Right renal cortex interstitium (tissue), 3 donors: ENCODE data around the gene MSH3. TPM values are rescaled to one million over a fixed set of nuclear protein-coding genes. Genes with fewer than 3 reads are reported as not detected.
"Not testable (repeated sequence)": the region's sequence is repeated elsewhere in the genome, so short reads cannot be mapped to it uniquely, and the experiment has no call there.

Experiments
- DNase-seq, 3 donors: peaks; one replicate each; pipeline ENCODE4 v3.0.0-alpha.2; 2013; ENCODE audit warnings: low read depth in 3 of 3, low spot score in 2 of 3
- polyA plus RNA-seq, 3 donors: library from polyadenylated mRNA; unstranded; fragments of 120-200 nt; gene quantifications; one replicate each; pipeline ENCODE4 v1.2.1, GENCODE V29; 2013; ENCODE audit not compliant: insufficient read length in 3 of 3

MSH3 gene
- polyA plus RNA-seq, 3 donors, result 20.6 to 26.3 (median 21.4) TPM

DNA sequence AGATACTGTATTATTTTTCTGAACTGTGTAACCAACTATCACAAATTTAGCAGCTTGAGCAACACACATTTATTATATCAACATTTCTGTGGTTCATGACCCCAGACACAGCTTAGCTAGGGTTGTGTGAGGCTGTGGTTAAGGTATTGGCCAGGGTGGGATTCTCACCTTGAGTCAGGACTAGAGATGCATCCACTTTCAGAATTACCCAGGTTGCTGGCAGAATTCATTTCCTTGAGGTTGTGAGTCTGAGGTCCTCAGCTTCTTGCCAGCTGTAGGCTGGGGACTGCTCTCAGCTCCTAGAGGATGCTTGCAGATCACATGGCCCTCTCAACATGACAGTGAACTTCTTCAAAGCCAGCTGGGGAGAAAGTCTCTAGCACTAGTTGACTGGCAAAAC is 183.2 kb downstream of the MSH3 start:
- no peak for DNase-seq

DNA sequence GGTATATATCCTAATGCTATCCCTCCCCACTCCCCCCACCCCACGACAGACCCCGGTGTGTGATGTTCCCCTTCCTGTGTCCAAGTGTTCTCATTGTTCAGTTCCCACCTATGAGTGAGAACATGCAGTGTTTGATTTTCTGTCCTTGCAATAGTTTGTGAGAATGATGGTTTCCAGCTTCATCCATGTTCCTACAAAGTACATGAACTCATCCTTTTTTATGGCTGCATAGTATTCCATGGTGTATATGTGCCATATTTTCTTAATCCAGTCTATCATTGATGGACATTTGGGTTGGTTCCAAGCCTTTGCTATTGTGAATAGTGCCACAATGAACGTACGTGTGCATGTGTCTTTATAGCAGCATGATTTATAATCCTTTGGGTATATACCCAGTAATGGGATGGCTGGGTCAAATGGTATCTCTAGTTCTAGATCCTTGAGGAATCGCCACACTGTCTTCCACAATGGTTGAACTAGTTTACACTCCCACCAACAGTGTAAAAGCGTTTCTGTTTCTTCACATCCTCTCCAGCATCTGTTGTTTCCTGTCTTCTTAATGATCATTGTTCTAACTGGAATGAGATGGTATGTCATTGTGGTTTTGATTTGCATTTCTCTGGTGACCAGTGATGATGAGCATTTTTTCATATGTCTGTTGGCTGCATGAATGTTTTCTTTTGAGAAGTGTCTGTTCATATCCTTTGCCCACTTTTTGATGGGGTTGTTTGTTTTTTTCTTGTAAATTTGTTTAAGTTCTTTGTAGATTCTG is 186.8 kb downstream of the MSH3 start:
- not testable (repeated sequence) for DNase-seq

DNA sequence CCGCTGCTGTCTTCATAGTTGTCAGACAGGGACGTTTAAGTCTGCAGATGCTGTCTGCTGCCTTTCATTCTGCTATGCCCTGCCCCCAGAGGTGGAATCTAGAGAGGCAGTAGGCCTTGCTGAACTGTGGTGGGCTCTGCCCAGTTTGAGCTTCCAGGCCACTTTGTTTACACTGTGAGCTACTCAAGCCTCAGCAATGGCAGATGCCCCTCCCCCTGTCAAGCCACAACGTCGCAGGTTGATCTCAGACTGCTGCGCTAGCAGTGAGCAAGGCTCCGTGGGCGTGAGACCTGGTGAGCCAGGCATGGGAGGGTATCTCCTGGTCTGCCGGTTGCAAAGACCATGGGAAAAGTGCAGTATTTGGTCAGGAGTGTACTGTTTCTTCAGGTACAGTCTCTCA is 192.0 kb downstream of the MSH3 start:
- not testable (repeated sequence) for DNase-seq

DNA sequence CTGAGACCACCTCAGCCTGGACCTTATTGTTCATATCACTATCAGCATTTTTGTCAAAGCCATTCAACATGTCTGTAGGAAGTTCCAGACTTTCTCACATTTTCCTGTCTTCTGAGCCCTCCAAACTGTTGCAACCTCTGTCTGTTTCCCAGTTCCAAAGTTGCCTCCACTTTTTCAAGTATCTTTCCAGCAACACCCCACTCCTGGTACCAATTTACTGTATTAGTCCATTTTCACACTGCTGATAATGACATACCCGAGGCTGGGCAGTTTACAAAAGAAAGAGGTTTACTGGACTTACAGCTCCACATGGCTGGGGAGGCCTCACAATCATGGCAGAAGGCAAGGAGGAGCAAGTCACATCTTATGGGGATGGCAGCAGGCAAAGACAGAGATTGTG is 195.7 kb downstream of the MSH3 start:
- DNase-seq, result not testable (repeated sequence)

DNA sequence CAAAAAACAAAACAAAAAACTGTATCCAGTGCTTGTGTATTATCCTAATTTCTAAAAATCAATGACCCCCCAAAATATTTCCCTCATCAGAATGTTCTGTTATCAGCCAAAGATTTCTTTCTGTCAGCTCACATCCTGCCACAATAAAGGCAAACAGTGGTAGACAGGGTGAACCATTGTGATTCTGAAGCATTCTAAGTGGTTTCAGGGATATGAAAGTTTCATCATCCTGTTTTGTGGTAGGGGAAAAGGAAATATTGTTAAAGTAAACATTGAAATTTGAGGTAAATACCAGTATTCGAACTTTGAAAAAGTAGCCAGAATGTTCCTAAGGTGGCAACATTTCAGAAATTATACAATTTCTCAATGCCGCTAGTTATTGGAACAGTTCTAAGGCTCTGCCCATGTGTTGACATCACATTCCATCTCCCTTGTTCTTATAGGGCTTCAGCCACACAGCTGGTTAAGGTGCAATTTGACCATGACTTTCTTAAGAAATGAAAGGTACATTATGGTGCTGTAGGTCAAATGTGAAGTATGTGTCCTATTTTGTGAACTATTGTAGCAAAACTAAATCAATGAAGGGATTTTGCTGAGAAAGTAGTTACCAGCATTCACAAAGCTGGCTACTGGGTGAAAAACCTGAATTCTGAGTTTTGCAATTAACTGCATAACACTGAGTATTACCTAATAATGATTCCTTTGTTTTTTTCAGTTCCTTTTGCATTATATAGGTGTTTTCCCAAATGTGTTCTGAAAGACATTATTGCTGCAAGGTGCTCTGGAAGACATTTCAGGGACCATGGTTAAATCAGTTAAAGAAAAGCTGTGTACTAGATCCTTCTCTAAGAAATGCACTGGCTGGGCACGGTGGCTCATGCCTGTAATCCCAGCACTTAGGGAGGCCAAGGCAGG is 198.1 kb downstream of the MSH3 start:
- DNase-seq, result no peak

DNA sequence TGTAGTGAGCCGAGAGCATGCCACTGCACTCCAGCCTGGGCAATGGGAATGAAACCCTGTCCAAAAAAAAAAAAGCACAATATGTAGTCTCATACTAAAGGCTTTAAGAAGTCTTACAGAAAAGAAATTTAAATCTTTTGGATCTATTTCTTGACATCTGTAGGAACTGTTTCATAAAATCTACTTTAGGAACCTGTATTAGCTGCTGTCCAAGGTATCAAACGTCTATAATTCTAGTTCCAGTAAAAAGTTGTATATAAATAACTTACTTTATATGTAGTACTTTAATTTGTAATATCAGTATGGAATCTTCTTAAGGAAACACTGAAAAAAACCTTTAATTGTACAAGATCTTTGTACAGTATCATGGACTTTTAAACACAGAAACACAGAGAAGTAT is 199.0 kb downstream of the MSH3 start:
- DNase-seq, result no peak

DNA sequence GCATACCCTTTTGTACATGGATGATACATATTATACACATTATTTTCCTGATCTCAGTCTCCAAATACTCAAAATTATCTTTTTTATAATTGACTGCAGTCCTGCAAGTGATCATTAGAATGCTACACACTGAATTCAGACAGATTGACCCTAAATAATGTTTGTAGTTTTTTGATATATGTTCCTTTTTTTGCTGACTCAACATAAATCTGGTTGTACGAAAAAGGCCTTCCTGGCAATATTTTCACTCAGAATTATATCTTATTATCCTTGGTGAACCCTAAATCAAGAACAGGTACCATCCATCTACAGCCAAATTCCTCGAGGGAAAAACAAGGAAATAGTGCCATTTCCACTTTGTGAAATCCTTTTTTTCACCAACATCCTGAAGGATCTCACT is 200.1 kb downstream of the MSH3 start:
- no peak for DNase-seq

DNA sequence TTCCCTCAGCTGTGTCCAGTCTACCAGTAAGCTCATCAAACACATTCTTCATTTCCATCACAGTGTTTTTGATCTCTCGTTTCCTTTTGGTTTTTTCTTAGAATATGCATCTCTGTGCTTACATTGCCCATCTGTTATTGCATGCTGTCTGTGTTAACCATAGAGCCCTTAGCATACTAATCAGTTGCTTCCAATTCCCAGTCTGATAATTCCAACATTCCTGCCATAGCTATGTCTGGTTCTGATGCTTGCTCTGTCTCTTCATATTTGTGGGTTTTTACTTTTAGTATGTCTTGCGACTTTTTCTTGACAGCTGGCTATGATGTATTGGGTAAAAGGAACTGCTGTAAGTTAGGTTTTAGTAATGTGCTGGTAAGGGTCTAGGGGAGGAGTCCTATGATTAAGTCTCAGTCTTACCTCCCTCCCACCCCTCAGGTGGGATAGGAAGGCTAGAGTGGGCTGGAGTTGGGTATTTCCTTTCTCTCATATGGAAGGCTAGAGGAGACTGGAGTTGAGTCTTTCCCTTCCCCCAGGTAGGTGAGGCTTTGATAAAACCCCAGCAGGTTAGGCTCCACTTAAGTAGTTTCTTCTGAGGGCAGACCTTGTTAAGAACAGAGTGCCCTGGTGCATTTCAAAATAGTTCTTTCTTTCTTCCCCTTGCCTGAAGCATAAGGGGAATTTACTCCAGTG is 206.6 kb downstream of the MSH3 start:
- DNase-seq, result no peak

DNA sequence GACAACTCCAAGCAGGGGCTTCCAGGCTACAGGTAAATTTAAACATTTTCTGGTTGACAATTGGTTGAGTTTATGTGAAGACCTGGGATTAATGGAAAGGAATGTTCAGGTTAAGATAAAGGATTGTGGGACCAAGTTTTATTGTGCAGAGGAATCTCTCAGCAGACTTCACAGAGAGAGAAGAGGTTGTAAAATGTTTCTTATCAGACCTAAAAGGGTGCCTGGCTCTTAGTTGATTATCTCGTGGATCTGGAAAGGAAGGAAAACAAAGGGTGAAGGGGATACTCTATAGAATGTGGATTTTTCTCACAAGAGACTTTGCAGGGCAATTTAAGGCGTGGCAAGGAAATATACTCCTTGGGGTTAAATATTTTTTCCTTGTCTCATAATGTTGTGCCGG is 209.3 kb downstream of the MSH3 start:
- no peak for DNase-seq

DNA sequence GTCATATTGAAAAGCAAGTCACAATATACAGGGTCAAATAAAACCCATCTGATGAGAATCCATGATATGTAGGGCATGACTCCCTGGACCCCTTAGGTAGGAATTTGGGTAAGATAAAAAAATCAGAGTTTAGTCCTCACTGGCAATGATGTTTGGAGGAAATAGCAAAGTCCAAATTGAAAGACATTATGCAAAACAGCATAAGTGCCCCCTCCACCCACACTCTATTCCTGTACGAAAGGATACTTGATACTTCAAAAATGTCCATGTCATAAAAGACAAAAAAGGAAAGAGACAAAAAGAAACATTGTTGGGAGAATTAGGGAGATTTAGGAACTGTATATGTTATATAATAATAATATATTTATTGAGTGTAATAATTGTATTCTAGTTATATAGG is 209.7 kb downstream of the MSH3 start:
- no peak for DNase-seq

DNA sequence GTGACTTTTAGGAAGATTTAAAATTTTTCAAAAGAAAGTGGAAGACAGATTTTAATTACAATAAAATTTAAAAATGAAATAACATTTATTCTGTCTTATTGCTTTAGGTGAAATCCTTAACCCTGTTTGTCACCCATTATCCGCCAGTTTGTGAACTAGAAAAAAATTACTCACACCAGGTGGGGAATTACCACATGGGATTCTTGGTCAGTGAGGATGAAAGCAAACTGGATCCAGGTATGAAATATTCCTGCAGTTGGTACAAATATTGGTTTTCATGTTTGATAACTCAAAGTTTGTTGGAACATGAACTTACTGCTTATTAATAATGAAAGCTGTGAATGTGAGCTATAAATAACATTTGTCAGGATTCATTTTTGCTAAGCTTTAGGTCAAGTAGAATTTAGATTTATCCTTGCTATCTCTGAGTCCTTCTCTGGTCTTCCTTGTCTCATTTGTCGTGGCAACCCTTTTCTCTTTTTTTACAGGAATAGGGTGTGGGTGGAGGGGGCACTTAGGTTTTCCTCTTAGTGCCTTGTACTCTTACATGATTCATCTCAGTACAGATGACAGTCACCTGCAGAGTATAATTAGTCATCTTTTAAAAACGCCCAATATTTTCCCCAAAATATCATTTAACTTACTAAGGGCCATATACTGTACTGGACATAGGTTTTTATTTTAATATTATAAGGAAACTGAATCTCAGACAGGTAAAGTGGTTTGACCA is 210.4 kb downstream of the MSH3 start:
- no peak for DNase-seq

DNA sequence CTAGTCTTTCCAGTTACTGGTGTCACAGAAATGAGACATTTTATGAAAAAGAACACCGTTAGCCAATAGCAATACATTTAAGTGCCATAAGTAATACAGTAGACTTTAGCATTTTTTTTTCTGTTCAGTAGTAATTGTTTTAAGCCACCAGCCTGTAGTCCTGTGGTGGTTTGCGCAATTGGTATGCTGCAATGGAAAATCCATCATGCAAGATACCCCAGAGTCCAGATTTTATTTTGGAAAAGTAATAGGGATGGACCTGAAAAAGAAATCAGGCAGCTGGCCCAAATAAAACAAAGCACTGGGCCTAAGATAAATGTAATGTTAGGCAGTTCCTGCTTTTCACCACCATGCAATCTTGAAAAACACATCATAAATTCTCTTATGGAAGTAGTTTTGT is 211.1 kb downstream of the MSH3 start:
- no peak for DNase-seq

DNA sequence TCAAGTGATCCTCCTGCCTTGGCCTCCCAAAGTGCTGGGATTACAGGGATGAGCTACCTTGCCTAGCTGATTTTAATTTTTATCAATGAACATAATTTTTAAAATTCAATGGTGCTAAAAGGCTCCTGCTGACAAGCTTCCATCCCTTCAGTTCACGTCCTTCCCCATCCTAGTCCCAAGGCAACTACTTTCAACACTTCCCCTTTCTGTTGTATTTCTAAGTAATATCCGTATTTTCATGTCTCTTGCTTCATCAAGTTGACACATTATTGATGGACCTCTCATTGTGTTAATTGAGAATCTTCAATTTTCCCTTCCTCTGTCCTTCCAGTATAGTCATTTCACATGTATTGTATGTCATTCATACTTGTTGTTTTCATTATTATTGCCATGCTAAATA is 211.9 kb downstream of the MSH3 start:
- DNase-seq, result no peak

DNA sequence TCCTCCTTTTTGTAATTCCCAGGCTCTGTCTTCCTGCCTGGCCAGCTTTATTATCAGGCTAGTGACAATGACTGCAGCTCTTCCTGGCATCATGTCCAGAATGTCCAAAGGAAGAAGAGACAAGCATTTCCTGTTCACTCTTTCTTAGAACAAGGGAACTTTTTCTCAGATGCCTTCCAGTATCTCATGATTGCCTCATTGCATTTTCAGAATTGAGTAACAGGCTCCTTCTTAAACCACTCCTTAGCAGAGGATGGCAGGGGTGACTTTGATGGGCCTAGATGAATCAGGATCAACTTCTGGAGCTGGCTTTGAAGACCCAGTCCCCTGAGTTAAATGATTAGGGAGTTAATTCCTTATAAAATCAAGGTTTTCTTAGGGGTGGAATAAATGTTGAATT is 212.8 kb downstream of the MSH3 start:
- DNase-seq, result no peak

DNA sequence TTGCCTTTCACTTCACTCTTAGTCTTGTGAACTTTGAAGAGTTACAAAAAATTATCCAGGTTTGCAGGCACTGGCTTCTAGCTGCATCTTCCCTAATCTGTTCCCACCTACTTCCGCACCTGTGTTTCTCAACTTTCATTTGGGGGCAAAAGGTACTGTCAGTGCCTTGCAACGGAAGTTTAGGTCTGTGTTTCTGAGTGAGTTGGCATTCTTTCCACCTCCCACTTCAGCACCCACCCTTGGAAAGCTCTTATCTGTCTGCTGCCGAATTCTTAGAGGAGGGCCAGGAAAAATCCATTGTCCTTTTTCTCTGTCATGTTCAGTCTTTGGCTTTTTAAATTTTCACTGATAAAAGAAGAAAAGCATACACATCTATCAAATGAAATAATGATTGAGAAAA is 216.0 kb downstream of the MSH3 start:
- no peak for DNase-seq

DNA sequence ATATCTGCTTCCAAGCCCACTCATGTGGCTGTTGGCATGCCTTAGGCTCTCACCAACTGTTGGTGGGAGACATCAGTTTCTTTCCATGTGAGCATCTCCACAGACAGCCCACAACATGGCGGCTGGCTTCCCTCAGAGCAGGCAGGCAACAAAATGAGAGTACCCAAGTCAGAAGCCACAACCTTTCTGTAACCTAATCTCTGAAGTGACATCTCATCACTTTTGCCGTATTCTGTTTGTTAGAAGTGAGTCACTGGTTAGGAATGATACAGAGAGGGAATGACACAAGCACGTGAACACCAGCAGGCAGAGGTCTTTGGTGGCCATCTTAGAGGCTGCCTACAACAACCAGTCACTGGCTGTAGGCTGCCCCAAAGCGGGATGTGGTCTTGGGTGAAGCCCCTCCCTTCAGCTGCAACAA is 217.1 kb downstream of the MSH3 start:
- no peak for DNase-seq

DNA sequence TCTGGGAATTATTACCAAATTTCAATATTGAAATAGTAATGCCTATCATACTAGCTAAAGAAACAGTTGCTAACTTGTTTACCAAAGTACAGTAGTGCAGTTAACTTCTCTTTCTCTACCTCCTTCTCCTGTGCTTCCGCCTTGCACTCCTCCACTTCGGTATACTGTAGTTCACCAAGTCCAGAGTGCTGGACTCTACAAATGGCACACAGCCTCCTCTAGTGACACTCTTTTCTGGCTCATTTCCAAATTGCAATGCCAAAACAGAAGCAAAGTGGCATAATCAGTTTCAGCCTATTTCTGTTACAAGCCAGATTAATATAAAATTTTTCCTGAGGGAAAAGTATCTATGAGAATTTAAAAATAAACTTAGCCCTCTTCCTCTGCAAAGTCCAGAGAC is 219.7 kb downstream of the MSH3 start:
- DNase-seq, result no peak

DNA sequence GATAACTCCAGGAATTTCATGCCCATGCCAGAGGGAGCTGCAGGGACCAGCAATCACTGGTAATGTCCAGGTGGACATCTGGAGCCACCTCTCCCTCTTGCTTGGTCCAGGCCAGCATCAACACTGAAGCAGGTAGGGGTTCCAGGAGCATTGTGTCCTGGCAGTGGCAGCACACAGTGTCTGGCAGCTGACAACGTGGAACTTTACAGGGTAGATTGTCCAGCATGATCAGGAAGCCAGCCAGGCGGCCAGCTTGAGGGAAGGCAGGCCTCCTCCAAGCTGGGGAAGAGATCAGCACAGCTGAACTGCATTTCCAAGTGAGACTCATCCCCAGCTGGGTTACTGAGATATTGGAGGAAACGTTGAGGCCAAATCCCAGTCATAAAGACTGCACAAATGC is 223.1 kb downstream of the MSH3 start:
- no peak for DNase-seq

DNA sequence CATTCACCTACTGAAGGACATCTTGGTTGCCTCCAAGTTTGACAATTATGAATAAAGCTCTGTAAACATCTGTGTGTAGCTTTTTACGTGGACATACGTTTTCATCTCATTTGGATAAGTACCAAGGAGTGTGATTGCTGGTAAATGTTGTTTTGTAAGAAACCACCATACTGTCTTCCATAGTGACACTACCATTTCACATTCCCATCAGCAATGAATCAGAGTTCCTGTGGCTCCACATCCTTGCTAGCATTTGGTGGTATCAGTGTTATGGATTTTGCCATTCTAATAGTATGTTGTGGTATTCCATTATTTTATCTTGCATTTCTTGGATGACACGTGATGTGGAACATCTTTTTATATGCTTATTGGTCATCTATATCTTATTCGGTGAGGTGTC is 227.3 kb downstream of the MSH3 start:
- no peak for DNase-seq

DNA sequence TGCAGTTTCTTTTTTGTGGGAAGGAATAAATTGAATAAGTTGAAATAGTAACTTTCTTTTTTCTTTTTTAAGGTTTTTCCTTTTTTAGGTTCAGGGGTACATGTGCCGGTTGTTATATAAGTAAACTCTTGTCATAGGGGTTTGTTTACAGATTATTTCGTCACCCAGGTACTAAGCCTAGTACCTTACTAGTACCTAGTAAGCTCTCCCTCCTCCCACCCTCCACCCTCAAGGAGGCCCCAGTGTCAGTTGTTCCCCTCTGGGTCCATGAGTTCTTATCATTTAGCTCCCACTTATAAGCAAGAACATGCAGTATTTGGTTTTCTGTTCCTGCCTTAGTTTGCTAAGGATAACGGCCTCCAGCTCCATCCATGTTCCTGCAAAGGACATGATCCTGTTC is 228.9 kb downstream of the MSH3 start:
- DNase-seq, result not testable (repeated sequence)
